GM12801 (cell line): ENCODE results near the gene AICDA.

ENCODE experiments used
- CTCF ChIP-seq: IDR thresholded peaks from one replicate; pipeline ENCODE4 v1.5.1; 2011; ENCODE audit warnings: control low read depth; ENCODE audit not compliant: insufficient read length; ENCODE audit errors: extremely low read depth

The AICDA gene

GRCh38 chr12:8644345-8645248 is 31.9 kb upstream of the AICDA start:
- no peak for TF ChIP-seq CTCF

- TF ChIP-seq CTCF = no peak
These were observed 30.1 kb upstream of the AICDA start for GRCh38 chr12:8642775-8643174.

- TF ChIP-seq CTCF = no peak
These were observed 27.3 kb upstream of the AICDA start for GRCh38 chr12:8639936-8640335.

- TF ChIP-seq CTCF = no peak
These were observed 26.3 kb upstream of the AICDA start for GRCh38 chr12:8638951-8639350.

GRCh38 chr12:8637666-8638065 is 25.0 kb upstream of the AICDA start:
- TF ChIP-seq CTCF = no peak

GRCh38 chr12:8637244-8637643 is 24.6 kb upstream of the AICDA start:
- TF ChIP-seq CTCF = no peak

- TF ChIP-seq CTCF = no peak
These were observed 23.9 kb upstream of the AICDA start for GRCh38 chr12:8636581-8636980.
